MCF 10A (cell line): ENCODE results near the gene KRTAP19-6. TPM values are rescaled to one million over a fixed set of nuclear protein-coding genes. Genes with fewer than 3 reads are reported as not detected.
A peak's percentile ranks its signal among the peaks of the same experiment; 100 is the strongest.
"Not testable (repeated sequence)": the region's sequence is repeated elsewhere in the genome, so short reads cannot be mapped to it uniquely, and the experiment has no call there.

Source experiments
- BruUV-seq: library from RNA; stranded (reverse); fragments of 400-500 nt; replicated peaks from 2 replicates; lab custom pipeline; 2021; lab: Mats Ljungman, UMichigan
- CTCF ChIA-PET: fragments of 300-600 bp; sonication (Branson Sonifier 250); formaldehyde crosslinking; extraction: SDS; loops from one replicate; lab custom pipeline; 2021; ENCODE audit warnings: antibody characterized with exemption, inconsistent platforms; lab: Yijun Ruan, JAX
- POLR2A ChIA-PET: fragments of 300-600, 350-650 bp; sonication (Branson Sonifier 250); formaldehyde crosslinking; extraction: SDS; loops from one replicate; lab custom pipeline; 2020; ENCODE audit warnings: antibody characterized with exemption, inconsistent platforms; lab: Yijun Ruan, JAX
- DNase-seq: peaks from one replicate; pipeline ENCODE4 v3.0.0-alpha.2; 2018; ENCODE audit not compliant: unreplicated experiment
- H3K27ac Mint-ChIP-seq: one replicate; pipeline ENCODE4 v1.8.0; 2022; ENCODE audit warnings: mild to moderate bottlenecking, low read depth, mixed read lengths; ENCODE audit not compliant: unreplicated experiment
- H3K27me3 Mint-ChIP-seq: one replicate; pipeline ENCODE4 v1.8.0; 2022; ENCODE audit warnings: mixed read lengths; ENCODE audit not compliant: insufficient read depth, unreplicated experiment
- H3K36me3 Mint-ChIP-seq: one replicate; pipeline ENCODE4 v1.8.0; 2022; ENCODE audit warnings: mild to moderate bottlenecking, moderate library complexity, mixed read lengths; ENCODE audit not compliant: insufficient read depth, unreplicated experiment
- H3K4me1 Mint-ChIP-seq: one replicate; pipeline ENCODE4 v1.8.0; 2022; ENCODE audit warnings: mixed read lengths; ENCODE audit not compliant: insufficient read depth, unreplicated experiment
- H3K4me3 Mint-ChIP-seq: one replicate; pipeline ENCODE4 v1.8.0; 2022; ENCODE audit warnings: mild to moderate bottlenecking, moderate library complexity, mixed read lengths; ENCODE audit not compliant: unreplicated experiment
- H3K9me3 Mint-ChIP-seq: one replicate; pipeline ENCODE4 v1.8.0; 2022; ENCODE audit warnings: mixed read lengths; ENCODE audit not compliant: unreplicated experiment
- intact Hi-C: fragments of 100-400 bp; cut with micrococcal nuclease; formaldehyde crosslinking; loops from 2 replicates; pipeline ENCODE4 v1.14.1; 2022
- total RNA-seq: library from RNA; stranded (reverse); gene quantifications from 2 replicates; pipeline ENCODE4 v1.2.3, GENCODE V29; 2022
- TF ChIP-seq, protein P1 (sequence below): fragments of 200-600 bp; IDR thresholded peaks from one replicate; pipeline ENCODE4 v1.8.0; 2022; ENCODE audit warnings: antibody characterized with exemption, mild to moderate bottlenecking; ENCODE audit not compliant: unreplicated experiment

The KRTAP19-6 gene
- total RNA-seq, 1 experiment from 2014 or later: not detected

DNA sequence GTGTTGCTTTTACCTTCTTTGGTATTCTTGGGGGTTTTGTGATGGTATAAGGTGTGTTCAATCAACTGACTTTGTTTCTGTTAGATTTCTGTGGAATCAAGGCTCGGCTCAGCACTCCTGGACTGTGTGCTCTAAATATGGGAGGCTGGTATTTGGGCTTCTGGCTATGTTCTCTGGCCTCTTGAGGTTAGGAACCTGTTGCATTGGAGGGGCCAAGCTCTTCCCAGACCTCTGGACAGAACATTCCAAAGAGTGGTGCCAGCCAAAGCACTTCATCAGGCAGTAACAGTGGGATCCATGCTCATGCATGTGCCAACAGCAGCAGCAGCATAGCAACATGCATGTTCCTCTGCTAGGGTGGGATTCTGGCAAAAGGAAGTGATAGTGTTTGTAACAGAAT is 11.1 kb upstream of the KRTAP19-6 start:
- no peaks in the 10 kb centered on the region for H3K4me1 Mint-ChIP-seq
- H3K36me3 Mint-ChIP-seq: no peaks in the 10 kb centered on the region
- DNase-seq: no peak
- peaks cover 14% of the 10 kb centered on the region for H3K9me3 Mint-ChIP-seq
- H3K27me3 Mint-ChIP-seq: peaks cover 44% of the 10 kb centered on the region
- BruUV-seq: no TSS peak
- ChIA-PET CTCF (no interaction called here), POLR2A (no interaction called here)
- H3K4me3 Mint-ChIP-seq: no peak overlapping the region
- TF ChIP-seq, protein P1, sequence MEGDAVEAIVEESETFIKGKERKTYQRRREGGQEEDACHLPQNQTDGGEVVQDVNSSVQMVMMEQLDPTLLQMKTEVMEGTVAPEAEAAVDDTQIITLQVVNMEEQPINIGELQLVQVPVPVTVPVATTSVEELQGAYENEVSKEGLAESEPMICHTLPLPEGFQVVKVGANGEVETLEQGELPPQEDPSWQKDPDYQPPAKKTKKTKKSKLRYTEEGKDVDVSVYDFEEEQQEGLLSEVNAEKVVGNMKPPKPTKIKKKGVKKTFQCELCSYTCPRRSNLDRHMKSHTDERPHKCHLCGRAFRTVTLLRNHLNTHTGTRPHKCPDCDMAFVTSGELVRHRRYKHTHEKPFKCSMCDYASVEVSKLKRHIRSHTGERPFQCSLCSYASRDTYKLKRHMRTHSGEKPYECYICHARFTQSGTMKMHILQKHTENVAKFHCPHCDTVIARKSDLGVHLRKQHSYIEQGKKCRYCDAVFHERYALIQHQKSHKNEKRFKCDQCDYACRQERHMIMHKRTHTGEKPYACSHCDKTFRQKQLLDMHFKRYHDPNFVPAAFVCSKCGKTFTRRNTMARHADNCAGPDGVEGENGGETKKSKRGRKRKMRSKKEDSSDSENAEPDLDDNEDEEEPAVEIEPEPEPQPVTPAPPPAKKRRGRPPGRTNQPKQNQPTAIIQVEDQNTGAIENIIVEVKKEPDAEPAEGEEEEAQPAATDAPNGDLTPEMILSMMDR: no peak
- H3K27ac Mint-ChIP-seq: no peak overlapping the region
- intact Hi-C loops: no loop called here

DNA sequence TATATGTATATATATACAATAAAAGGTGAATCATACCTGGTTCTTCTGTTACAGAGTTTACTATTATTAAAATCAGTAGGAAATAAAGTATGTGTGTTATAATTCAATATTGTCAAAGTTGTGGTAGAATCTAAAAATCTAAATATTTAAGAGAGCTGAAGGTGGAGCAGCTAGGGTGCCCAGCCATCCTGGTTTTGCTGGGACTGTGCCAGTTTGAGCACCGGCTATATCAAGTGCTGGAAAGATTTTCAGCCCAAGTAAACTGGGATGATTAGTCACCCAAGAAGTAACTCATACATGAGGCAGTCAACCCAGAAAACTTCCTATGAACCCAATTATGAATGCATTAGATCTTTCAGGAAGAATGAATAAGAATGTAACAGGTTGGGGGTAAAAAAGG is 22.8 kb downstream of the KRTAP19-6 start:
- intact Hi-C loops: no loop called here
- peaks cover 5% of the 10 kb centered on the region for H3K9me3 Mint-ChIP-seq
- no TSS peak for BruUV-seq
- TF ChIP-seq, protein P1: no peak
- CTCF ChIA-PET: interaction anchor here (0.6 kb wide), 1 partner anchor 237 kb away, joined by 4 read pairs; no protein-coding TSS in a partner anchor
- H3K27ac Mint-ChIP-seq: no peak overlapping the region
- no peak overlapping the region for H3K4me3 Mint-ChIP-seq
- H3K27me3 Mint-ChIP-seq: peaks cover 14% of the 10 kb centered on the region
- H3K36me3 Mint-ChIP-seq: no peaks in the 10 kb centered on the region
- no peaks in the 10 kb centered on the region for H3K4me1 Mint-ChIP-seq
- DNase-seq: no peak
- POLR2A ChIA-PET: no interaction called here

DNA sequence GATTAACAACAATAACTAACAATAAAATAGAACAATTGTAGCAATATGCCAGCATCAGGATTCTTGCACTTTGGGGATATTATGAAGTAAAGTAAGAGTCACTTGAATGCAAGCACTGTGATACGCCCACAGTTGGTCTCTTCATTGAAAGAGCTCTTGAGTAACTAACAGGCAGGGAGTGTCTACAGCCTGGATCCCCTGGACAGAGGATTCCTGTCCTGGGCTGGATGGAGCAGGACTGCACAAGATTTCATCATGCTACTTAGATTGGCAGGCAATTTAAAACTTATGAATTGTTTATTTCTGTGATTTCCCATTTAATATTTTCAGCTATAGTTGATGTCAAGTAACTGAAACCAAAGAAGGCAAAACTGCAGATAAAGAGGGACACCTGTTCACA is 26.0 kb downstream of the KRTAP19-6 start:
- intact Hi-C loops: no loop called here
- no peak overlapping the region for H3K4me3 Mint-ChIP-seq
- TF ChIP-seq, protein P1: no peak
- BruUV-seq: no TSS peak
- H3K36me3 Mint-ChIP-seq: no peaks in the 10 kb centered on the region
- no peak for DNase-seq
- H3K27ac Mint-ChIP-seq: no peak overlapping the region
- H3K4me1 Mint-ChIP-seq: no peaks in the 10 kb centered on the region
- H3K27me3 Mint-ChIP-seq: peaks cover 14% of the 10 kb centered on the region
- POLR2A ChIA-PET: no interaction called here
- CTCF ChIA-PET: no interaction called here
- peaks cover 5% of the 10 kb centered on the region for H3K9me3 Mint-ChIP-seq

DNA sequence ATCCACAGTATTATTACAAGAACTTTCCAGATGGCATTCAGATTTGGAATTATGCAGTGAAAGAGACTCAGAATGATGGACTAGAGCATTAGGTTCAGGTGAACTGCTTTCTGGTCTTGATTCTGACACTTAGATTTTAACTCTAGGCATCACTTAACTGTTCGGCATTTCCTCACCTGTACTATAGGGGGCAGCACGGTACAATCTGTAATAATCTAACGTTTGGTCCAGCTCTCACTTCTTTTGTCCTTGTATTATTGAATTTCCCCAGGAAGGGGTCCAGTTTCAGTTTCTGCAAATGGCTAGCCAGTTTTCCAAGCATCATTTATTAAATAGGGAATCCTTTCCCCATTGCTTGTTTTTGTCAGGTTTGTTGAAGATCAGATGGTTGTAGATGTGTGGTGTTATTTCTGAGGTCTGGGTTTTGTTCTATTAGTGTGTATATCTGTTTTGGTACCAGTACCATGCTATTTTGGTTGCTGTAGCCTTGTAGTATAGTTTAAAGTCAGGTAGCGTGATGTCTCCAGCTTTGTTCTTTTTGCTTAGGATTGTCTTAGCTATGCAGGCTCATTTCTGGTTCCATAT is 36.0 kb downstream of the KRTAP19-6 start:
- H3K27me3 Mint-ChIP-seq: peaks cover 54% of the 10 kb centered on the region

More for the DNA sequence above, 36.0 kb downstream of the KRTAP19-6 start:
- H3K9me3 Mint-ChIP-seq, H3K4me1 Mint-ChIP-seq, H3K4me3 Mint-ChIP-seq, H3K36me3 Mint-ChIP-seq, H3K27ac Mint-ChIP-seq, POLR2A ChIA-PET, BruUV-seq: not testable (repeated sequence)
- peak; percentile 41 for DNase-seq
- TF ChIP-seq, protein P1: peak; percentile 55
- intact Hi-C loops: loop anchor here (5.0 to 10.0 kb wide), 3 partner anchors 227 to 582 kb away; no protein-coding TSS in a partner anchor
- CTCF ChIA-PET: interaction anchor here (0.6 to 1.5 kb wide), 12 partner anchors 11 to 1758 kb away, joined by 3 to 6 read pairs (median 4); no protein-coding TSS in a partner anchor
